ENCODE measurements around the gene SUN5.

The SUN5 gene

GRCh38 chr20:32995802-32996201 lies 8.4 kb downstream of the SUN5 start:
- no peak for DNase-seq

DNA sequence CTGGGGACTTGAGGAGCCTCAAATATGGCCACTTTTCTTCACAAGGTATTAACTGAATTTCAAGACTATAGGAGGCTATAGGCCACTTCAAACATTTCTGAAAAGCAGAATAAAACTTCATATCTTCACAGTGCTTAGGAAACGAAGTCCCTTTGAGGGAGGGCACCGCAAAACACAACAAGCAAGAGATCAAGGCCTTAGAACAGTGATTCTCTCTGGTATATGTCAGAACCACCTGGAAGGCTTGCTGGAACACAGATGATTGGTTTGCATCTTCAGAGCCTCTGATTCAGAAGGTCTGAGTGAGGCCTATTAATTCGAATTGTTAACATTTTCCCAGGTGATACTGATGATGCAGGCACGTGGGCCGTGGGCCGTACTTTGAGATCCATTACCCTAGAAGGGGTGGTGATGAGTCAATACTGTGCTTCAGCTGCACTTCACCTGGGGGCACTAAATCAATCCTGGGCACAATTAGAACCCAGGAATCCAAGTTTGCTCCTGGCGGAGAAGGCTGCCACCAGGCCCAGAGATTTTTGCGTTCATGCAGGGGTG lies 10.7 kb downstream of the SUN5 start:
- no peak for DNase-seq

- no peak for DNase-seq
Measured at GRCh38 chr20:32991792-32992641, 12.2 kb downstream of the SUN5 start.

GRCh38 chr20:32991383-32991782 lies 12.8 kb downstream of the SUN5 start:
- DNase-seq, result no peak

GRCh38 chr20:32990426-32990825 lies 13.8 kb downstream of the SUN5 start:
- DNase-seq, result no peak

DNA sequence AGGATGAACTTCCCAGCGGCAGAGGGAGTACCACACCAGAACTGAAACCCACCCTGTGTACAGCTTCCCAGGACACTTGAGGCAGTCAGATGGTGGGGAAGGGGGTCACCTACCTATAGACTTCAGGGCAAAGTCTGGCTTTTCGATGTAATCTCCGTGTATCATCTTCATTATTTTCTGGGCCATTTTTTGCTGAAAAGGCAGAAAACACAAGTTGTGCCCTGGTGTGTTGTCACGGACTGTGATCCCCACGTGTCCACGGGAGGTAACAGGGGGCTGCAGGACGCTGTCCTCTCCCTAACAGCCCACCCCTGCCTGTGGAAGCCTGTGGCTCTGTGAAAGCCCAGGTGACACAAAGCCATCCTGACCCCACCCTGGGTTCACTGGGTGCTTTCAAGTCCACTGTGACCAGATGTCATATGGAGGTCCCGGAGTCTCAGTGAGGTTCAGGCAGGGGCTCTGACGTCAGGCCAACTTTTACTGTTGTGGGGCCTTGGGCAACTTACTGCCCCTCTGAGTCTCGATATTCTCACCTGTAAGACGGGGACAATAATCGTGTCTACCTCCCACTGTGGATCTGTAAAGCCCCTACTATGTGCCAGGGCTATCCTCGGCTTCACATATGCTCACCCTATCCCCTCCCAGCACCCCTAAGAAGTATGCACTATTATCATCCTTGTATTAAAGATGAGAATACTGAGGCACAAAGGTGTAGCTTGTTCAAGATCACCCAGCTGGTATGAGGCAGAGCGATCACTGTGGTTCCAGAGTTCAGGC lies 14.5 kb downstream of the SUN5 start:
- no peak for DNase-seq

DNA sequence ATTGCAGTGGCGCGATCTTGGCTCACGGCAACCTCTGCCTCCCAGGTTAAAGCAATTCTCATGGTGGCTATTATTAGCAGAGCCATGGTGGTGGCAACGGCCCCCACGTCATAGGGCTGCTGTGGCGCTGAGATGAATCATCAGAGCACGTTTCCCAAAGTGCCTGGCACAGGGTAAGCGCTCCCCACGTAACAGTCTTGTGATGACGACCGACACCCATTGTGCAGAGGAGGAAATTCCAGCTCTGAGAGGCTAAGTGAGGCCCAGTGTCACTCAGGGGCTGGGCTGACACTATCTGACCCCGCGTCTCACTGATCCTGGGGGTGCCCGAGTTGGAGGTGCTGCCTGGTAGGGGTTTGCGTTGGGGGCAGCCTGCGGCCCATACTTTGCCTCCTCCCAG lies 16.2 kb downstream of the SUN5 start:
- no peak for DNase-seq

DNA sequence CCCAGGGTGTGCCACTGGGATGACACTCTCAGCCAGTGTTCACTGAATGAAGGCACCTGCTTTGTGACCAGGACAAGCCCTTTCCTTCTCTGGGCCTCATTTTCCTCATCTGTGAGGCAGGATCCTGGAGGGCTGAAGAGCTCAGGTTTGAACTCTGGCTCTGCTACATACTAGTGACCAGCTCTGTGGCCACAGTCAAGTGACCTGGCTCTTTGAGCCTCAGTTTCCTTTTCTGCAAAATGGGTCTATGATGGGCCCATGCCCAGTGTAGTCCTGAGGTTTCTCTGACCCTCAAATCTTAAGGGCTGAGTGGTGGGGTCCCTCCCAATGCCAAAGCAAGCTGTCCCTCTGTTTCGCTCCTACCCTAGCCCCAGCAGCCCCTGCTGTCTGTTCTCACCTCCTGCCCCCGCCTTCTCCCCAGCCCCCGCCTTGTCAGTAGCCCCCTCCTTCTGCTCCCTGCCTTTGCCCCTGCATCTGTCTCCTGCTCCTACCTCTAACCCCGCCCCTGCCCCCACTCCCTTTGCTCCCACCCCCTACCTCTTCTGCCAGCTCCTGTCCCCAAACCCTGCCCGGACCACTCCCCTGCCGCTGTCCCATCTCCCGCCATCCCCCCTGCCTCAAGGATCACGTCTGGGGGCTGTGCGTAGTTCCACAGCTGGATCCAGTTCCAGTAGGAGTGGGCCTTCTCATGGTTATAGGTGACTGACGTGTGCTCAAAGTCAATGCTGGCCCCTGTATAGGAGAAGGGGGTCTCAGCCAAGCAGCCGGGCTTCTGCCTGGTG lies 17.0 kb downstream of the SUN5 start:
- no peak for DNase-seq

GRCh38 chr20:32986331-32986966 lies 17.8 kb downstream of the SUN5 start:
- peak in 19 of 51 donors; percentile 11 to 67 (median 30) for DNase-seq

GRCh38 chr20:32985596-32985995 lies 18.6 kb downstream of the SUN5 start:
- no peak for DNase-seq

DNA sequence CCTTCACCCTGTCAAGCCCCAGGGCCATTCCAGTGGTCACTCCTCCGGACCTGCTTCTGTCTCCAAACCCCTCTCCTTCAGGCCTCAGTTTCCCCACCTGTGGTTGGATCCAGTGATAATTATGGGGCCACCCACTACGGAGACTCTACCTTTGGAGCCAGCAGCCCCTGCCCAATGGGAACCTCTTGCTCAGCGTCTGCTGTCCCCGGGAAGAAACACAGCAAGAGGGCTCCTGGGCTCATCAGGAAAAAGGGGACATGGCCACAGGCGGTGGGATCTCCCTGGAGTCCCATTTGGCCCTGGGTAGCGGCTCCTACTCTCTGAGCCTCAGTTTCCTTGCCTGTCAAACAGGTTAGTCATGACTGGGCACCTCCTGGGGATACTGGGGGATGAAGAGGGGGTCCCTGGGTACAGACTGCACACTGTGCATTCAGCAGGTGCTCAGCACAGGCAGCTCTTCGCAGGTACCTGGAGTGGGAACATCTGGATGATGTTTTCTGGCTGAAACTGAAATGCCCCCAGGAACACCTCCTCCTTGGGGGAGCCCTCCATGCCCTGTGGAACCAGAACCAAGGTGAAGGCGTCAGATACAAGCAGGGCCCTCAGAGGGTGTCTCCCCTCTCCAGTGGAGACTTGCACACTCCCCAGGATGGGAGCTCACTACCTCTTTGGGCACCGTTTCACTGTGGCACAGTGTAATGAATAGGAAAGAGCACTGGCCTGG lies 19.4 kb downstream of the SUN5 start:
- no peak for DNase-seq

DNA sequence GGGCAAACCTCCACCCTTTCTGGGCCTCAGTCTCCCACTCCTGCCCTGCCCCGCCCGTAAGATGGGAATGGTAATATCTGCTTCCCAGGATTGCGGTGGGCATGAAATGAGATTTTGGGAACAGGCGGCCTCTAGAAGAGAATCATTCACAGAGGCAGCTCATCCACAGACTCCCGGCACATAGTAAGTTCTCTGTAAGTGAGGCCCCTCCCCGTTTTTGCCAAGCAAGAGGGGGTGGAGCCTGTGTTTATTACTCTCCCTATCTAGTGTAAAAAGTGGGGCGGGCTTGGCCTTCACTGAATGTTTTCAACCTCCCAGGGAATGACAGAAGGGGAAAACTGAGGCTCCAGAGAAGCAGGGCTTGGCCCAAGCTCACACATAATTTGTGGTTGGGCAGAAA lies 20.0 kb downstream of the SUN5 start:
- DNase-seq, result peak in 36 of 51 donors; percentile 6 to 82 (median 42)

DNA sequence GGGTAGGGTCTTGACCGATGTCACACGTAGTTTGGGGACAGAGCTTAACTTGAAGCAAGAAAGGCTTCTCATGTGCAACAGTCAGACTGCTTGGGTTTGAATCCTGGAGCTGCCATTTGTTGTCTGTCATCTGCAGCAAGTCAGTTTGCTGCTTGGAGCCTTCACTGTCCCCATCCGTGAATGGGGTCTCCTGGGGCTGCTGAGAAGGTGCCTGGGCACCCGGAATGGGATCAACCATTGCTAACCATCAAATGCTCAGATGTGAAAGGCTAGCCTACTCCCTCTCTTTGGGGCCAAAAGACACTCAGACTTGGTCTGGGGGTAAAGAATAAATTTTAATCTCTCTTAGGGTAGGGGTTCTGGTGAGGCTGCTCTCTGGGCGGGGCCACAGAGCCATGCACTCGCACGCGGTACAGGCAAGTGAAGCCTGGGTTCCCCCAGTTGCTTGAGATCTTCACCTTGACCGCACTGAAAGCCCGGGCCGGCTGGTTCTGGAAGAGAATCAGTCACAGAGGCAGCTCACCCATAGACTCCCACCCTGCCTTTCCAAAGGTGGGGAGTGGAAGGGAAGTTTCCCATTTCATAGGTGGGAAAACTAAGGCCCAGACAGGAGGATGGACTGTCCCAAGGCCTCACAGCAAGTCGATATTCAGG lies 20.6 kb downstream of the SUN5 start:
- peak in 1 of 51 donors; percentile 36 for DNase-seq

GRCh38 chr20:32982617-32983458 lies 21.4 kb downstream of the SUN5 start:
- DNase-seq, result peak in 29 of 51 donors; percentile 7 to 71 (median 22)

DNA sequence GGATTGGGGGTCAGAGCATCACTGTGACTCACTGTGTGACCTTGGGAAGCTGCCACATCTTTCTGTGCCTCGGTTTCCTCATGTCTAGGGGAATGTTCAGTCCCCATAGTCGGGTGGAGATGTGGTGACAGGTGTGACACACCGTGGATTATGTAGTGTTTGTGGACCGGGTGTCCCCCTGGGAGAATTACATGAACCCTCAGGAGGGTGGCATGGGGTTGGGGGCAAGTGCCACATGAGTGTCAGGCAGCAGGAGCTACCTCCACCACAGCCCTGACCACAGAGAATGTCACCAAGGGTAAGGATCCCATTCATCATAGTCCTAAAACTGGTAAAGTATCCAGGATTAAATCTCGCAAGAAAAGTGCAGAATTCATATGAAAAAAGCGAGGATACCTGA lies 23.2 kb downstream of the SUN5 start:
- DNase-seq, result peak in 3 of 51 donors; percentile 48 to 58 (median 56)

GRCh38 chr20:32980131-32980941 lies 23.9 kb downstream of the SUN5 start:
- DNase-seq, result peak in 50 of 51 donors; percentile 40 to 96 (median 79)

DNA sequence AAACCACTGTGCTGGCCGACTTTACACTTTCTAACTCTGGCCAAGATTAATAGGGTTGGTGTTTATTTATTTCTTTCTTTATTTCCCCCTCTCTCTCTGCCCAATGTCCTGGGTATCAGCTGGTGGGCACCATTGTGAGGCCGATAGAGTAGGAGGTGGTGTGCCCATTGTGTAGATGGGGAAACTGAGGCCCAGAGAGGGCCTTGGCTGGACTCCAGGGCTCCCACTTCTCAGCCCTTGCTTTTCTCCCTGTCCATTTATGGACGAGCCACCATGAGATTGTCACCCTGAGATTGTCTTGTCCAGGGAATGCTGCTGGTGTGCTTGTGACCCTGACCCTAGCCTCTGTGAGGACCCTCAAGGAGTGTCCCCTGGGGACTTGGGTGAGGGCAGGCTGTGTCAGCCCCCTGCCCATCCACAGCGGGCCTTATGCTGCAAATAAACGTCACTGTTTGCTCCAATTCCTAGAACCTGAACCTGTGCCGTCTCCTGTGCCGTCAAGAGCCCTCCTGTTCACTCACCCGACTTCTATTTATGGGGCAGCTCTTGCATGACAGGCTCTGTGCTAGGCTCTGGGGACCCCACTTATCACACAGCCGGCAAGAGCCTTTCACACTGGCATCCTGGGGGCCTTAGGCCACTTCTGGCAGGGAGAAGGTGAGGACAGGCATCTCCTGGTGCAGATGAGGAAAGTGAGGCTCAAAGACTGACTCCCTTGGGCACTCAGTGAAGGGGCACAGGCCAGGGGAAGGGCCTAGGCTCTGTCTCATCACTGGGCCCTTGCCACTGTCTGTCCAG lies 24.8 kb downstream of the SUN5 start:
- DNase-seq, result peak in 4 of 51 donors; percentile 24 to 41 (median 35)
